ENCODE data around the gene ZMAT1.
"Not testable (repeated sequence)": the region's sequence is repeated elsewhere in the genome, so short reads cannot be mapped to it uniquely, and the experiment has no call there.

ZMAT1 gene

GRCh38 chrX:101931488-101932248 lies at the start of gene ZMAT1:
Gene ZMAT1 (minus strand): TSS chrX:101932027. CDS start chrX:101932008, 19 bp downstream.
- DNase-seq = peak; percentile 92

DNA sequence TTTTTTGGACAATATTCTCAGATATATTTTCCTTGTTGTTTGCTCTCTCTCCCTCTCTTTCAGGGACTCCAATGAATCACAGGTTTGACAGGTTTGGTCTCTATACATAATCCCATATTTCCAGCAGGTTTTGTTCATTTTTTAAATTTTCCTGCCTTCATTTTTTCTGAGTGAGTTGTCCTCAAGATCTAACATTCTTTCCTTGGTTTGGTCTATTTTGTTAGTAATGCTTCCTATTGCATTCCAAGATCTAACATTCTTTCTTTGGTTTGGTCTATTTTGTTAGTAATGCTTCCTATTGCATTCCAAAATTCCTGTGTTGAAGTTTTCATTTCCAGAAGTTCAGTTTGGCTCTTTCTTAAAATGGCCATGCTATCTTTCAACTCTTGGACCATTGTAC lies 45.3 kb upstream of the ZMAT1 start:
- DNase-seq = no peak

GRCh38 chrX:101973066-101973465 lies 41.2 kb upstream of the ZMAT1 start:
- no peak for DNase-seq

DNA sequence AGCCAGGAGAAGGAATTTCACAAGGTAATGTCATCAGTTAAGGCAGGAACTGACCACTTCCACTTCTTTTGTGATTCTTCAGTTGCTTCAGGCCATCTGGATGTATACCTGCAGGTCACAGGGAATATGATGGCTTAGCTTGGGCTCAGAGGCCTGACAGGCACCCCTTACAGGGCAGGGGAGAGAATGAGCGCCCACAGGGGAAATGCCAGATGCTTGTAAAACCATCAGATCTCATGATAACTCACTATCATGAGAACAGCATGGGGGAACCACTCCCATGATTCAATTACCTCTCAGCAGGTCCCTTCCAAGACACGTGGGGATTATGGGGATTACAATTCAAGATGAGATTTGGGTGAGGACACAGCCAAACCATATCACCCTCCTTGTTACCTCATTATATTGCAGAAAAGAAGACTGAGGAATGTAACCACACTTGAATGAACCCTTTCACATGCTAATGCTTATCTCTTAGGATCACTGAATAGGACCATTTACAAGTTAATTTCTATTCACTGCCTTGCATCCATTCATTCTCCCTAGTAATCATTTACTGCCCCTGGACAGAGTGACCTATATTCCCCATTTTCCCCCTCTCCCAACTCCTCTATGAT lies 33.2 kb upstream of the ZMAT1 start:
- not testable (repeated sequence) for DNase-seq

- no peak for DNase-seq
Measured at GRCh38 chrX:101958139-101958538, 26.3 kb upstream of the ZMAT1 start.

- DNase-seq = no peak
Measured at GRCh38 chrX:101957174-101957573, 25.3 kb upstream of the ZMAT1 start.

GRCh38 chrX:101956556-101956955 lies 24.7 kb upstream of the ZMAT1 start:
- no peak for DNase-seq

DNA sequence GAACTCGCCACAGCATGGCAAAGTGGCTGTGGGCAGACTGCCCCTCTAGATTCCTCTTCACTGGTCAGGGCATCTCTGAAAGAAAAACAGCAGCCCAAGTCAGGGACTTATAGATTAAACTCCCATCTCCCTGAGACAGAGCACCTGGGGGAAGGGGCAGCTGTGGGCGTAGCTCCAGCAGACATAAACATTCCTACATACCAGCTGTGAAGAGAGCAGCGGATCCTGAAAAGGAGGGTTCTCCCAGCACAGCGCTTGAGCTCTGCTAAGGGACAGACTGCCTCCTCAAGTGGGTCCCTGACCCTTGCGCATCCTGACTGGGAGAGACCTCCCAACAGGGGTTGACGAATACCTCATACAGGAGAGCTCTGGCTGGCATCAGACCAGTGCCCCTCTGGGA lies 18.8 kb upstream of the ZMAT1 start:
- no peak for DNase-seq

DNA sequence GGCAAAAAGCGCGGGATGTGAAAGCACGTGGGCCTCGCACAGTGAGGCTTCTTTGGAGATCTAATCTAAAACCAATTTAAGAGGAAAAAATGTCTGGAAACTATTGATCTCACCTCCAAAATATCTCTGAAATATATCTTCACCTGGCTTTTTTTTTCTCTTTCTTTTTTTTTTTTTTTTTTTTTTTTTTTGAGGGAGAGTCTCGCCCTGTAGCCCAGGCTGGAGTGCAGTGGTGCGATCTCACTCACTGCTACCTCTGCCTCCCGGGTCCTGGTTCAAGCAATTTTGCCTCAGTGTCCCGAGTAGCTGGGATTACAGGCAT lies 383 bp upstream of the ZMAT1 start:
- no peak for DNase-seq

- no peak for DNase-seq
Measured at GRCh38 chrX:101931136-101931487, 715 bp downstream of the ZMAT1 start.

DNA sequence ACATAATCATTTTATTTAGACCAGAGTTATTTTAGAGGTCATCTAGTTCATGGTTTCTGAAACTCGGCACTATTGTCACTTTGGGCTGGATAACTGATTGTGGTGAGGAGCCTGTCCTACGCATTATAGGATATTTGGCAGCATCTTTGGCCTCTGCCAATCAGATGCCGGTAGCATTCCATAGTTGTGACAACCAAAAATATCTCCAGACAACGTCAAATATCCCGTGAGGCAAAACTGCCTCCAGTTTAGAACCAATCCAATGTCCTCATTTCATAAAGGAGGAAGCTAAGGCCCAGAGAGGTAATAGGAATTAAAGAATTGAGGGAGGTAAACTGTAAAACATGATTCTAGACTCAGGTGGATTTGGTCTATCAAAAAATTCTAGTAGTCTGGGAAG lies 6.1 kb downstream of the ZMAT1 start:
- no peak for DNase-seq

GRCh38 chrX:101918751-101919150 lies 13.1 kb downstream of the ZMAT1 start:
- DNase-seq = no peak

- DNase-seq = no peak
Measured at GRCh38 chrX:101906136-101906796, 25.6 kb downstream of the ZMAT1 start.

DNA sequence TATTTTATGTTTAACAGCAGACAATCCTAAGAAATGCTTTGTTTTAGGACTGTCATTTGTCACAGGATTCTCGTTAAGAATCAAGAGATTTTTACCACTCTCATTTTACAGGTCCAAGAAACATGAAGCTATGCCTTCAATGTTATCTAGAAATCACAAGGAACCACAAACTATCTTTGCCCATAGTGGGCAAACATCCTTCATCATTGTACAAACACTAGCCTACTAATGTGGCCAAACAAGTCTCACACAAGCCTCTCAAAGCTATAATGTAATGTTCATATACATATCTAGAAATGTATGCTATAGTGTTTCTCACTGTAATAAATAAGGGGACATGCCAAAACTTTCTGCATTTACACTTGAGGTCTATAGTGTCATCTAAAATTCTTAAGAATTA lies 26.8 kb downstream of the ZMAT1 start:
- no peak for DNase-seq

Data from stimulated activated naive CD4-positive, alpha-beta T cell treated with Interleukin-2 at 50 U/mL for 16 hours (primary cell).